H9 (cell line): ENCODE data around the gene TTLL4. TPM values are rescaled to one million over a fixed set of nuclear protein-coding genes. Genes with fewer than 3 reads are reported as not detected.

Experiments used
- DNase-seq: peaks from one replicate; pipeline ENCODE4 v3.0.0-alpha.2; 2017
- H2AFZ ChIP-seq: one replicate; pipeline ENCODE4 v1.6.1; 2013; ENCODE audit warnings: mild to moderate bottlenecking, low read length, control low read depth, moderate library complexity
- H2AK5ac ChIP-seq: 2 replicates; pipeline ENCODE4 v1.6.1; 2013; ENCODE audit warnings: low read length, control low read depth, mixed read lengths; ENCODE audit not compliant: insufficient read length
- H2BK120ac ChIP-seq: one replicate; pipeline ENCODE4 v1.6.1; 2013; ENCODE audit warnings: low read depth, mild to moderate bottlenecking, low read length, control low read depth, inconsistent platforms; ENCODE audit not compliant: poor library complexity, severe bottlenecking
- H2BK12ac ChIP-seq: 2 replicates; pipeline ENCODE4 v1.6.1; 2013; ENCODE audit warnings: low read length, control low read depth, mixed read lengths, low read depth; ENCODE audit not compliant: insufficient read length
- H2BK15ac ChIP-seq: 2 replicates; pipeline ENCODE4 v1.6.1; 2013; ENCODE audit warnings: low read depth, low read length, control low read depth
- H2BK20ac ChIP-seq: one replicate; pipeline ENCODE4 v1.6.1; 2013; ENCODE audit warnings: low read depth, mild to moderate bottlenecking, low read length, control low read depth, inconsistent platforms; ENCODE audit not compliant: poor library complexity, severe bottlenecking
- H2BK5ac ChIP-seq: 2 replicates; pipeline ENCODE4 v1.6.1; 2013; ENCODE audit warnings: low read length, control low read depth, mixed read lengths; ENCODE audit not compliant: insufficient read length
- H3K14ac ChIP-seq: 2 replicates; pipeline ENCODE4 v1.6.1; 2013; ENCODE audit warnings: low read length, control low read depth; ENCODE audit not compliant: insufficient read depth
- H3K18ac ChIP-seq: 2 replicates; pipeline ENCODE4 v1.6.1; 2013; ENCODE audit warnings: low read depth, mild to moderate bottlenecking, mixed read lengths, low read length, control low read depth; ENCODE audit not compliant: insufficient read length
- H3K23ac ChIP-seq: 2 replicates; pipeline ENCODE4 v1.6.1; 2013; ENCODE audit warnings: low read length, control low read depth, mixed read lengths, low read depth; ENCODE audit not compliant: insufficient read length
- H3K23me2 ChIP-seq: 2 replicates; pipeline ENCODE4 v1.6.1; 2013; ENCODE audit warnings: low read depth, mild to moderate bottlenecking, mixed read lengths, low read length, control low read depth; ENCODE audit not compliant: insufficient read length, poor library complexity, severe bottlenecking
- H3K27ac ChIP-seq: 2 replicates; pipeline ENCODE4 v1.5.1; 2013; ENCODE audit warnings: low read length, control low read depth, mixed read lengths, low read depth; ENCODE audit not compliant: insufficient read length
- H3K27me3 ChIP-seq: 2 replicates; pipeline ENCODE4 v1.6.1; 2013; ENCODE audit warnings: low read length, control low read depth, inconsistent platforms; ENCODE audit not compliant: insufficient read depth
- H3K4ac ChIP-seq: 2 replicates; pipeline ENCODE4 v1.6.1; 2013; ENCODE audit warnings: low read depth, mild to moderate bottlenecking, control low read depth, inconsistent platforms, low read length, moderate library complexity
- H3K4me1 ChIP-seq: 2 replicates; pipeline ENCODE4 v1.6.1; 2013; ENCODE audit warnings: low read length, control low read depth, inconsistent platforms; ENCODE audit not compliant: insufficient read depth
- H3K4me2 ChIP-seq: 2 replicates; pipeline ENCODE4 v1.6.1; 2013; ENCODE audit warnings: low read length, control low read depth, mixed read lengths; ENCODE audit not compliant: insufficient read length, insufficient read depth
- H3K56ac ChIP-seq: 2 replicates; pipeline ENCODE4 v1.6.1; 2013; ENCODE audit warnings: low read depth, mild to moderate bottlenecking, mixed read lengths, low read length, control low read depth; ENCODE audit not compliant: insufficient read length
- H3K79me1 ChIP-seq: 2 replicates; pipeline ENCODE4 v1.6.1; 2013; ENCODE audit warnings: low read depth, mild to moderate bottlenecking, moderate library complexity, low read length, control low read depth, inconsistent platforms; ENCODE audit not compliant: insufficient read depth, poor library complexity, severe bottlenecking
- H3K79me2 ChIP-seq: 2 replicates; pipeline ENCODE4 v1.6.1; 2013; ENCODE audit warnings: low read length, control low read depth, inconsistent platforms; ENCODE audit not compliant: insufficient read depth
- H3K9ac ChIP-seq: 2 replicates; pipeline ENCODE4 v1.6.1; 2013; ENCODE audit warnings: low read length, control low read depth, mixed read lengths; ENCODE audit not compliant: insufficient read length; ENCODE audit errors: extremely low read depth
- H3K9me3 ChIP-seq: one replicate; pipeline ENCODE4 v1.6.1; 2013; ENCODE audit warnings: low read depth, low read length, inconsistent platforms; ENCODE audit not compliant: control insufficient read depth
- H3T11ph ChIP-seq: one replicate; pipeline ENCODE4 v1.6.1; 2013; ENCODE audit warnings: mild to moderate bottlenecking, low read length, control low read depth, inconsistent platforms
- H4K20me1 ChIP-seq: one replicate; pipeline ENCODE4 v1.6.1; 2013; ENCODE audit not compliant: control insufficient read depth, insufficient read length, insufficient read depth
- H4K5ac ChIP-seq: 2 replicates; pipeline ENCODE4 v1.6.1; 2013; ENCODE audit warnings: low read depth, mild to moderate bottlenecking, mixed read lengths, low read length, control low read depth; ENCODE audit not compliant: insufficient read length
- H4K8ac ChIP-seq: replicated peaks from 2 replicates; pipeline ENCODE4 v1.6.1; 2013; ENCODE audit warnings: low read length, control low read depth, mixed read lengths, low read depth; ENCODE audit not compliant: insufficient read length
- H4K91ac ChIP-seq: 2 replicates; pipeline ENCODE4 v1.6.1; 2013; ENCODE audit warnings: low read depth, mild to moderate bottlenecking, moderate library complexity, mixed read lengths, low read length, control low read depth; ENCODE audit not compliant: insufficient read length
- H3K27ac Mint-ChIP-seq, 3 experiments: 2 replicates in 2 of 3; 3 replicates in 1 of 3; pipeline ENCODE4 v1.8.0; 2020 to 2021; ENCODE audit warnings: mixed read lengths in 3 of 3, mild to moderate bottlenecking in 1 of 3, moderate library complexity in 1 of 3
- H3K27me3 Mint-ChIP-seq: 2 replicates; pipeline ENCODE4 v1.8.0; 2021; ENCODE audit warnings: low read depth, mild to moderate bottlenecking, moderate library complexity, mixed read lengths
- H3K36me3 Mint-ChIP-seq, 3 experiments: 2 replicates in 2 of 3; 3 replicates in 1 of 3; pipeline ENCODE4 v1.8.0; 2020 to 2021; ENCODE audit warnings: low read depth in 3 of 3, mixed read lengths in 3 of 3; ENCODE audit not compliant: insufficient read depth in 1 of 3
- H3K4me1 Mint-ChIP-seq, 2 experiments: 2 replicates each; pipeline ENCODE4 v1.8.0; 2020; ENCODE audit warnings: mixed read lengths in 2 of 2
- H3K4me3 Mint-ChIP-seq, 2 experiments: 2 replicates in 1 of 2; 3 replicates in 1 of 2; pipeline ENCODE4 v1.8.0; 2020 to 2021; ENCODE audit warnings: mild to moderate bottlenecking in 2 of 2, mixed read lengths in 2 of 2, moderate library complexity in 1 of 2
- H3K9me3 Mint-ChIP-seq, 2 experiments: 2 replicates in 1 of 2; 3 replicates in 1 of 2; pipeline ENCODE4 v1.8.0; 2020; ENCODE audit warnings: mild to moderate bottlenecking in 2 of 2, mixed read lengths in 2 of 2, moderate library complexity in 1 of 2
- WGBS: extraction: QIAGEN DNeasy Blood & Tissue Kit; methylation state at CpG from one replicate; pipeline ENCODE4 v1.1.7; 2013; ENCODE audit warnings: missing lambda C conversion rate, low lambda C conversion rate, mixed read lengths; ENCODE audit not compliant: insufficient read length; ENCODE audit errors: extremely low coverage; 5-methylcytosine and 5-hydroxymethylcytosine counted together
- total RNA-seq: library from RNA; stranded (reverse); gene quantifications from 2 replicates; pipeline ENCODE4 v1.2.1, GENCODE V29; 2021
- TF ChIP-seq, protein P1 (sequence below): fragments of 200-600 bp; sonication (generic); conservative IDR thresholded peaks from 3 replicates; pipeline ENCODE4 v1.8.0; 2021; ENCODE audit warnings: antibody characterized with exemption, mild to moderate bottlenecking

TTLL4 gene
- total RNA-seq, 1 experiment from 2014 or later = 96.4 TPM

DNA sequence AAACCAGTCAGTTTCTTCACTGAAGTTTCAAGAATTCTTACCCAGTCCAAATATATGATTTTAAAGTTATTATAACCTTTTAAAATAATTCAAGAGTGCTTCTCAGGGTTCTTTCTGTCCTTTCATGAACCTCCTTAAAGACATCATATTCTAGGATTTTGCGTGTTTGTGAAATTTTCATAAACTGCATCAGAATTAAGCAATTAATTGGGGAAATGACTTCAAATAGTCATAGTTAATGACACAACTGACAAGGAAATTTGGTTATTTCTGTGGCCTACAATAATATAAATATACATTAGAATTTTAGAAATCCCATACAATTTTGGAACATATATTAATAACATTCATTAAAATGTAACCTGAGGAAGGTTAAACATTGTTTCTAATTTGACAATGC, 81.8 kb downstream of the TTLL4 start:
- Mint-ChIP-seq H3K27me3 (no peaks in the 10 kb centered on the region; the same call in none of the 2 replicates), H3K27ac (no peak overlapping the region), H3K4me1 (peaks cover 11 to 17% of the 10 kb centered on the region in 2 experiments), H3K36me3 (no peaks in the 10 kb centered on the region), H3K4me3 (no peak overlapping the region), H3K9me3 (no peaks in the 10 kb centered on the region)
- H4K20me1 ChIP-seq = no peaks in the 10 kb centered on the region
- no peak overlapping the region for H4K8ac ChIP-seq
- H2BK120ac ChIP-seq = no peak overlapping the region
- H3K18ac ChIP-seq = no peak overlapping the region
- no peak overlapping the region for H2BK15ac ChIP-seq
- H3K23ac ChIP-seq = no peak overlapping the region
- TF ChIP-seq, protein P1, sequence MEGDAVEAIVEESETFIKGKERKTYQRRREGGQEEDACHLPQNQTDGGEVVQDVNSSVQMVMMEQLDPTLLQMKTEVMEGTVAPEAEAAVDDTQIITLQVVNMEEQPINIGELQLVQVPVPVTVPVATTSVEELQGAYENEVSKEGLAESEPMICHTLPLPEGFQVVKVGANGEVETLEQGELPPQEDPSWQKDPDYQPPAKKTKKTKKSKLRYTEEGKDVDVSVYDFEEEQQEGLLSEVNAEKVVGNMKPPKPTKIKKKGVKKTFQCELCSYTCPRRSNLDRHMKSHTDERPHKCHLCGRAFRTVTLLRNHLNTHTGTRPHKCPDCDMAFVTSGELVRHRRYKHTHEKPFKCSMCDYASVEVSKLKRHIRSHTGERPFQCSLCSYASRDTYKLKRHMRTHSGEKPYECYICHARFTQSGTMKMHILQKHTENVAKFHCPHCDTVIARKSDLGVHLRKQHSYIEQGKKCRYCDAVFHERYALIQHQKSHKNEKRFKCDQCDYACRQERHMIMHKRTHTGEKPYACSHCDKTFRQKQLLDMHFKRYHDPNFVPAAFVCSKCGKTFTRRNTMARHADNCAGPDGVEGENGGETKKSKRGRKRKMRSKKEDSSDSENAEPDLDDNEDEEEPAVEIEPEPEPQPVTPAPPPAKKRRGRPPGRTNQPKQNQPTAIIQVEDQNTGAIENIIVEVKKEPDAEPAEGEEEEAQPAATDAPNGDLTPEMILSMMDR = no peak
- H3K27me3 ChIP-seq = peaks cover 3% of the 10 kb centered on the region; the same call in 1 of the 2 replicates
- H3K4me2 ChIP-seq = no peak overlapping the region
- no peaks in the 10 kb centered on the region for H3K79me1 ChIP-seq
- H4K5ac ChIP-seq = no peak overlapping the region
- no peak overlapping the region for H2AK5ac ChIP-seq
- H3K9me3 ChIP-seq = no peaks in the 10 kb centered on the region
- no peak overlapping the region for H3T11ph ChIP-seq
- no peaks in the 10 kb centered on the region for H3K4me1 ChIP-seq
- no peaks in the 10 kb centered on the region for H3K23me2 ChIP-seq
- no peak overlapping the region for H3K14ac ChIP-seq
- H3K4ac ChIP-seq = no peak overlapping the region
- H2AFZ ChIP-seq = no peak overlapping the region
- no CpG with 5 or more reads among the region's 1 CpG for WGBS
- no peak overlapping the region for H2BK20ac ChIP-seq
- H2BK5ac ChIP-seq = no peak overlapping the region
- H3K9ac ChIP-seq = no peak overlapping the region
- no peak overlapping the region for H2BK12ac ChIP-seq
- no peaks in the 10 kb centered on the region for H3K79me2 ChIP-seq
- no peak for DNase-seq
- H3K56ac ChIP-seq = no peak overlapping the region
- H3K27ac ChIP-seq = no peak overlapping the region
- H4K91ac ChIP-seq = no peak overlapping the region
